HCEC 1CT (cell line): ENCODE measurements around the gene HIKESHI.

Experiments
- DNase-seq: peaks from one replicate; pipeline ENCODE4 v3.0.0-alpha.2; 2017

HIKESHI gene

GRCh38 chr11:86380295-86381059, 78.4 kb downstream of the HIKESHI start:
- DNase-seq: no peak

GRCh38 chr11:86383041-86383955, 81.3 kb downstream of the HIKESHI start:
- no peak for DNase-seq

GRCh38 chr11:86386283-86386682, 84.2 kb downstream of the HIKESHI start:
- DNase-seq: no peak

- DNase-seq: no peak
These were observed 84.7 kb downstream of the HIKESHI start for GRCh38 chr11:86386746-86387145.

DNA sequence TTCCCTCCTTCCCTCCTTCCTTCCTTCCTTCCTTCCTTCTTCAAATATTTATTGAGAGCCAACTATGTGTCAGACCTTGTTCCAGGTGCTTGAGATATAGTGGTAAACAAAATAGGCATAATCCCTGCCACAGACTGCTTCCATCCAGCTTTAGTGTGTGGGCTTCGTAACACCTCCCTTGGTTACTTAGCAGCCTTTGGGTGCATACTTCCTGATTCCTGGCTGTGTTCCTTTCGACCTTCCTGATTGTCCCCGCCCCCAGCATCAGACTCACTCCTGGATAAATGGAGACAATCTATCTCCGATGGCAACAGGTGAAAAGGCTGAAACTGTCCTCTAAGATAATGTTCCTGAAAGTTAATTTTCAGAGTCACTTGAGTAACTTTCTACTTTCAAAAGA, 86.2 kb downstream of the HIKESHI start:
- no peak for DNase-seq

DNA sequence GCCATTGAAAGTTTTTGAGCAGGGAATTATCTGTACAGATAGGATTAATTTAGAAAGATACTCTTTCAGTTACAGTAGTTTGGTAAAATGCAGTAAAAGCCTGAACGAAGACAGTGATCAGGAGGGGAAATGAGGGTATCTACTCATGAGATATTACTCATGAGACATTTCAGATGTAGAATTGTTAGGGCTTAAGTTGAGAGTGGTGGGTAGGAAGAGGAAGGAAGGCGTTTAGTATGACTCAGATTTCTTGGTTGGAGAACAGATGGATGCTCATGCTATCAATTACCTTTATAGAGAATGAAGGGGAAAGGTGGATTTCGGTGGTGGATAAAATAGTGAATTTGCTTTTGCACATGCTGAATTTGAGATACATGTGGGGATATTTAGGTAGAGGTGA, 88.4 kb downstream of the HIKESHI start:
- DNase-seq: no peak

- peak; percentile 12 for DNase-seq
These were observed 93.1 kb downstream of the HIKESHI start for GRCh38 chr11:86395061-86395551.
